OCI-LY7 (cell line): Measurements from ENCODE around the gene NAA16.

Source experiments
- CTCF ChIP-seq: fragments of 200-600 bp; sonication (generic); conservative IDR thresholded peaks from 2 replicates; pipeline ENCODE4 v1.5.1; 2014; ENCODE audit warnings: mild to moderate bottlenecking, antibody characterized with exemption, low read length, moderate library complexity, mixed read lengths
- EZH2phosphoT487 ChIP-seq: fragments of 200-600 bp; sonication (generic); IDR thresholded peaks from 2 replicates; pipeline ENCODE4 v1.6.1; 2018; ENCODE audit warnings: low read depth, borderline replicate concordance, mild to moderate bottlenecking, mixed run types, antibody characterized with exemption, low read length, moderate library complexity, mixed read lengths

- no peak for TF ChIP-seq CTCF
- no peak for TF ChIP-seq EZH2phosphoT487
Observed at GRCh38 chr13:41282129-41282571, 28.9 kb upstream of the NAA16 start.
